Amniotic epithelial cell (primary cell): Measurements from ENCODE around the gene SLC27A1.
"Not testable (repeated sequence)": the region's sequence is repeated elsewhere in the genome, so short reads cannot be mapped to it uniquely, and the experiment has no call there.

ENCODE experiments used
- DNase-seq: peaks from one replicate; pipeline ENCODE4 v3.0.0-alpha.2; 2010; ENCODE audit warnings: low read depth

Gene SLC27A1

DNA sequence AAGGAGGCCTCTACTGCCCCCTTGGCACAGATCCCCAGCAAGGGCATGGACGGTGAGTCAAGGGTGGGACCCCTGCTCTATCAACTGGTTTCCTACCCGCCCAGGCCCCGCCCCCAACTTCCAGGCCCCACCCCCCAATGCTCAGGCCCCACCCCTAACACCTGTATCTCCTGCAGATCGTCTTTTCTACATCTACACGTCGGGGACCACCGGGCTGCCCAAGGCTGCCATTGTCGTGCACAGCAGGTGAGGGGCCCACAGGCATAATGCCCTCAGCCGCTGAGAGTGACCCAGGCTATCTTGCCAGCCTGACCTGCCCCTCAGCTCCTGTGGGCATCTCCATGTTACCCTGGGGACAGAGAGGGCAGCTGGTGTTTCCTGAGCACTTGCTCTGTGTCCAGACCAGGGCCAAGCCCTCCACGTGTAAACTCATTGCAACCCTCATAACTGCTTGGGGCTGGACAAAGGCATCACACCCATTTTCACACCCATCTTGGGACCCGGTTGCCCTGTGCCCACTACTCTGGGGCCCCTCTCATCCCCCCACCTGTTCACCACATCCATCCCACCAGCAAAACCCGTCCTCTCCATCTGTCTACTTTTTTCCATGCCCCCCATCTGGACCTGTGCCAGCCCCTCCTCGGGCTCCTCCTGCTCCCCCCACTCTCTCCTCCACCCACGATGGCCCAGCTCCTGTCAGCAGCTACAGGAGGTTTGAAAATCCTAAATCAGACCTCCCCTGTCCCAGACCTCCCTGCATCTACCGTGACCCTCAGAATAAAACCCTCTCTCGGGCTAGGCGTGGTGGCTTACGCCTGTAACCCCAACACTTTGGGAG is 17.2 kb downstream of the SLC27A1 start:
- DNase-seq: no peak

DNA sequence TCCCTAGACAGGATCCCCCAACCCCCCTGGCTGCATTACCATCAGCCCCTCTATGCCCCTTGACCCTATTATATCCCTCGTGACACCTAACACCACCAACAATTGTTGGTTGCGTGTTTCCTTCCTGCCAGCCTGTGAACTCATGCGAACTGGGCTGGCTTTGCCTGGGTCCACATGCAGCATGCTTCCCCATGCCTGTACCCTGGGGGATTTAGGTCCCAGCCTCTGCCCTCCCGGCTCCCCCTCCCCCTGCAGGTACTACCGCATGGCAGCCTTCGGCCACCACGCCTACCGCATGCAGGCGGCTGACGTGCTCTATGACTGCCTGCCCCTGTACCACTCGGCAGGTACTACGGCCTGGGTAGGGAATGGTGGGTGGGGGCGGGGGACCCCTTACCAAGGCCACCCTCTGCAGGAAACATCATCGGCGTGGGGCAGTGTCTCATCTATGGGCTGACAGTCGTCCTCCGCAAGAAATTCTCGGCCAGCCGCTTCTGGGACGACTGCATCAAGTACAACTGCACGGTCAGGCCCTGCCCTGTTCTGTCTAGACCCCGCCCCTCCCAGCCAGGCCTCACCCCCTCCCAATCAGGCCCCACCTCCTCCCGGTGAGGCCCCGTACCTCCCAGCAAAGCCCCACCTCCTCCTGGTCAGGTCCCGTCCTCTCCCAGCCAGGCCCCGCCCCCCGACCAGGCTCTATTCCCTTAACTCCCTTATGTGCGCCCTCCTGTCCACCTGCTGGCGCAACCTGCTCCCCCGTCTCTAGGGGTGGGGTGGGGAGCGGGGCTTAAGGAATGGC is 18.5 kb downstream of the SLC27A1 start:
- peak; percentile 33 for DNase-seq

DNA sequence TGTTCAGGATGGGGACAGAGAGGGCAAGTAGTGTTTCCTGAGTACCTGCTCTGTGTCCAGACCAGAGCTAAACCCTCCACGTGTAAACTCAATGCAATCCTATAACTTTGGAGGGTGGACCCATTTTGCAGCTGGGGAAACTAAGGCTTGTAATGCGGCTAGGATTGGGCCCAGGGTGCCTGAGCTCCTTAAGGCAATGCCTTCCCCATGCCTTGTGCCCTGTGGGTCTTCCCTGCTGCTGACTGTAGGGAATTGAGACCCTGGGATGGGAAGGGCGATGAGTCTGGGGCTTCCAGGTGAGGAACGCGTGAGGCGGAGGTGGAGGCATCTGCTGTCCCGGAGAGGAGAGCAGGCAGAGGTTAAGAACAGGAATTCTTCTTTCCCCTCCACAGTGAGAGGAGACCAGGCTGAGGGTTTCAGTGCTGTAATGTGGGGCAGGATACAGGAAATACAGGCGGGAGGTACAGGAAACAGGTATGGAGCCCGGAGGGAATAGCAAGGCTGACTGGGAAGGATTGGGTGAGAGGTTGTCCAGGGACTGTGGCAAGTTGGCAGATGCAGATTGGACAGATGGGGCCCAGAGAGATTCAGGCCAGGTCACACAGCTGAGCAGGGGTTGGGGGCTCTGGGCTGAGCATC is 19.2 kb downstream of the SLC27A1 start:
- no peak for DNase-seq

DNA sequence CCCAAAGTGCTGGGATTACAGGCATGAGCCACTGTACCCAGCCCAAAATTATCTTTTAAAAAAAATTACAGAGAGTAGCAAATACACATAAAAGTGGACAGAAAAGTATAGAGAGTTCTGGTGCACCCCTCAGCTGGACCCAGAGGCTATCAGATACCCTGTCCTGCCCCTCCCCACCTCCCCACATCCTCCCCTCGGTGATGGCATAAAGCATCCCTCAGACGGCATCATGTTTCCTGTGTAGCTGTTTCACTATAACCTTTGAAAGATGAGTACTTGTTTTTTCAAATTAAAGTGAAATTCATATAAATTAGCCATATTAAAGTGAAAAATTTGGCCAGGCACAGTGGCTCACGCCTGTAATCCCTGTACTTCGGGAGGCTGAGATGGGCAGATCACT is 20.1 kb downstream of the SLC27A1 start:
- DNase-seq: no peak

DNA sequence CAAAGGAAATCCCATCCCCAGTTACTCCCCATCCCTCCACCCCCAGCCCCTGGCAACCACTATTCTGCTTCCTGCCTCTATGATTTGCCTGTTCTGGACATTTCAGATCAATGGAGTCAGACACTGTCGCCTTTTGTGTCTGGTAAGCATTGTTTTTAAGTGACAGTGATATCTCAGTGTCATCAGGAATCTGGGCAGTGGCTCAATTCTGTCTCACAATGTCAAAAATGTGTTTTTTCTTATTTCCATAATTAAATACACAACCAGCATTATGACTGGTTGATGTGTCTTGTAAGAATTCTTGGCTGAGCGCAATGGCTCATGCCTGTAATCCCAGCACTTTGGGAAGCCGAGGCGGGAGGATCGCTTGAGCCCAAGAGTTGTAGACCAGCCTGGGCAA is 21.0 kb downstream of the SLC27A1 start:
- no peak for DNase-seq

DNA sequence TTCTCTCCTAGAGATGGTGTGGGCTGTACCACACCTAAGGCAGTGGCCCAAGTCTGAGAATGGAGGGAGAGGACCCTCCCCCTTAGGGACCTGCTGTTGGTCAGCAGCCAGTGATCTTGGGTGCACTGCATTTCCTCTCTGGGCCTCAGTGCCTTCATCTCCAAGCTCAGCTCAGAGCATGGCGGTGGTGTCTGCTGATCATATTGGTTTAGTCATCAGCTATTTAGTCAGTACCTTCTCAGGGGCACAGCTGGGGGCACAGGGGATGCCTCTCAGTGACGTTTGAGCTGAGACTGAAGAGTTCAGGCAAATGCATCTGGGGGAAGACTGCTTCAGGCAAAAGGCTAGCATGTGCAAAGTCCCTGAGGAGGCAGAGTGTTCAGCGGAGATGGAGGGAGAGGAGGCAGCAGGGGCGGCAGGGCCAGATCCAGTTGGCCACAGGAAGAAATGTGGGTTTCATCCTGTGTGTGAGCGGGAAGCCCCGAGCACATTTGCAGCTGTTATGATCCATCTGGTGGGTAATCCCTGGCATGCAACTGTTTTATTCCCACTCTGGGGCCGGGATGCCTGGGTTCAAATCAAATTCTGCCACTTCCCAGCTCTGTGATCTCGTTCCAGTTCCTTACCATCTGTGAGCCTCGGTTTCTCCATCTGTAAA is 25.4 kb downstream of the SLC27A1 start:
- DNase-seq: no peak

DNA sequence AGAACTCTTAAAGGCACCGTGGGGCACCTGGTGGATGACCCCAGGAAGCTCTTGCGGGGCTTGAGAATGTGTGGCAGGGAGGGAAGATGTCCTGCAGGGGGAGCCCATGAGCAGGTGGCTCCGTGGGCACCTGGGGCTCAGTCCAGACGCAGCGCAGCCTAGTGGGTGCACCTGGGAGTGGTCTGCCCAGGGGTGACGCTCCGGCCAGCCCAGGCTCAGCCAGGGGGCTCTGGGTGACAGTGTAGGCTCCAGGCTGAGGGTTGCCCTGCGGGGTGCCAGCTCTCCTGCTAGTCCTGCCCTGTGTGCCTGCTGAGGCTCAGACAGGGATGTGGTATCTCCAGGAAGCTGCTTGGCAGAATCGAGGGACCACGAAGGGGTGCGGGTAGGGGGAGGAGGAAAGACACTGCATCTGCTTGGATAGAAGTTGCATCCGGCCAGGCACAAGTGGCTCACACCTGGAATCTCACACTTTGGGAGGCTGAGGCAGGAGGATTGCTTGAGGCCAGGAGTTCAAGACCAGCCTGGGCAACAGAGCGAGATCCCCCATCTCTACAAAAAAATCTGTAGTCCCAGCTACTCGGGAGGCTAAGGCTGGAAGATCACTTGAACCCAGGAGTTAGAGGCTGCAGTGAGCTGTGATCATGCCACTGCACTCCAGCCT is 26.1 kb downstream of the SLC27A1 start:
- DNase-seq: peak; percentile 60

DNA sequence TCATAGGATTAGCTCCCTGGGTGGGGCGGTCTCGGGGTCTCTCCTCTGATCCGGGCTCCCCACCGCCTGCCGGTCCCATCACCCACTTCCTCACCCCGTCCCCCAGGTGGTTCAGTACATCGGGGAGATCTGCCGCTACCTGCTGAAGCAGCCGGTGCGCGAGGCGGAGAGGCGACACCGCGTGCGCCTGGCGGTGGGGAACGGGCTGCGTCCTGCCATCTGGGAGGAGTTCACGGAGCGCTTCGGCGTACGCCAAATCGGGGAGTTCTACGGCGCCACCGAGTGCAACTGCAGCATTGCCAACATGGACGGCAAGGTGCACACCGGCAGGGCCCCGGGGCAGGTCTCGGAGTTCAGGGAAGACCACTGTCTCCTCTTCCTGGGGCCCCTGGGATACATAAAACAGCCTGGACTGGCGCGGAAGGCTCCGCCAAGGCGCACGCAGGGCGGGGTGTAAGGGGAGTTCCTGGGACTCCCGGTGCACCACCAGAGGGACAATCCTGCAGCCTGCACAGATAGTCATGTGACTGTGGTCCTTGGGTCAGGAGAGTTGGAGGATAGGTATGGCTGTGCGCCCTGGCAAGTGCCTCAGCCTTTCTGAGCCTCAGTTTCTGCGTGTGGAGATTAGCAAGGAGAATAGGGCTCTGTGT is 26.9 kb downstream of the SLC27A1 start:
- no peak for DNase-seq

DNA sequence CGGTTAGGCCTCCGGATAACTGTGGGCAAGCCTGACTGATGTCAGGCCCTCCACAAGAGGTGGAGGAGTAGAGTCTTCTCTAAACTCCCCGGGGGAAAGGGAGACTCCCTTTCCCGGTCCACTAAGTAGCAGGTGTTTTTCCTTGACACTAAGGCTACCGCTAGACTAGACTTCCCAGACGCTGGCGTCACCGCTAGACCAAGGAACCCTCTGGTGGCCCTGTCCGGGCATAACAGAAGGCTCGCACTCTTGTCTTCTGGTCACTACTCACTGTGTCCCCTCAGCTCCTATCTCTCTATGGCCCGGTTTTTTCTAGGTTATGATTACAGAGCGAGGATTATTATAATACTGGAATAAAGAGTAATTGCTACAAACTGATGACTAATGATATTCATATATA is 28.7 kb downstream of the SLC27A1 start:
- not testable (repeated sequence) for DNase-seq

DNA sequence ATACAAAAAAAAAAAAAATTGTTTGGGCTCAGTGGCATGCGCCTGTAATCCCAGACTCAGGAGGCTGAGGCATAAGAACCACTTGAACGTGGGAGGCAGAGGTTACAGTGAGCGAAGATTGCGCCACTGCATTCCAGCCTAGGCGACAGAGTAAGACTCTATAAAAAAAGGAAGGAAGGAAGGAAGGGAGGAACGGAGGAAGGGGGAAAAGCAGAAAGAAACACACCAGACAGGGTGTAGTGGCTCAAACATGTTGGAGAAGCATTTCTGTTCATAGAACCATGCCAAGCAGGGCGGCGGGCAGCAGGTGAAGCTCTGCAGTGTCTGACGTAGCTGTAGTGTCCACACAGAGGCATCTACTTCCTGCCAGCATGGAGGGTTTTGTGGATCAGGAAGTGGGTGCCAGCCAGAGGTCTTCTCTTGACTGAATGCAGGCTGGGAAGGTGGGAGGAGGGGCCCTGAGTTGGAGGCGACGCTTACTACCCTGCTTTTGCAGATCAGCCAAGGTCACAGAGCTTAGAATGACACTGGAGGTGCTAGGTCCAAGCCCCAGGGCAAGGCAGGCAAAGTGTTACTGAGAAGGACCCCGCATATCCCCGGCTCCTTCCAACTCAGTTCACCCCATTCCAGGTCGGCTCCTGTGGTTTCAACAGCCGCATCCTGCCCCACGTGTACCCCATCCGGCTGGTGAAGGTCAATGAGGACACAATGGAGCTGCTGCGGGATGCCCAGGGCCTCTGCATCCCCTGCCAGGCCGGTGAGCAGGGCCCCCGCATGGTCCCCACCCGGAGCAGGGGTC is 29.5 kb downstream of the SLC27A1 start:
- peak; percentile 88 for DNase-seq

DNA sequence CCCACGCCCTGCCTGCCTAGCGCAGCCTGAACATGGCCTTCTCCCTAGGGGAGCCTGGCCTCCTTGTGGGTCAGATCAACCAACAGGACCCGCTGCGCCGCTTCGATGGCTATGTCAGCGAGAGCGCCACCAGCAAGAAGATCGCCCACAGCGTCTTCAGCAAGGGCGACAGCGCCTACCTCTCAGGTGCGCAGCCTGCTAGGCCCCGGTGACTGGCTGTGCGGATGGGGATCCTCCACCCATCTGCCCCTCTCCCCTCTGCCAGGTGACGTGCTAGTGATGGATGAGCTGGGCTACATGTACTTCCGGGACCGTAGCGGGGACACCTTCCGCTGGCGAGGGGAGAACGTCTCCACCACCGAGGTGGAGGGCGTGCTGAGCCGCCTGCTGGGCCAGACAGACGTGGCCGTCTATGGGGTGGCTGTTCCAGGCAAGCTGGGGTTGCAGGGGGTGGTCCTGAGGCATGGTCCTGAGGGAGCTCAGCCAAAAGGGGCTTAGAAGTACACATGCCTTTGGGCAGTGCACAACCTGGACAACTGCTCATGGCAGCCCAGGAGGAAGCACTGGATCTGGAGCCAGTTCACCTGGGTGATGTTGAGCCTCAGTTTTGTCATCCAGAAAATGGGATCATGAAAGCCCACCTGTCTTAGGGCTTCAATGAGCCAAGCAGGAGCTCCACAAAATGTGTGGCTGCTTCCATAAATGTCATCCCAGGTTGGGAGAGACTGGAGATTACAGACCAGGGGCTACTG is 30.3 kb downstream of the SLC27A1 start:
- DNase-seq: no peak

DNA sequence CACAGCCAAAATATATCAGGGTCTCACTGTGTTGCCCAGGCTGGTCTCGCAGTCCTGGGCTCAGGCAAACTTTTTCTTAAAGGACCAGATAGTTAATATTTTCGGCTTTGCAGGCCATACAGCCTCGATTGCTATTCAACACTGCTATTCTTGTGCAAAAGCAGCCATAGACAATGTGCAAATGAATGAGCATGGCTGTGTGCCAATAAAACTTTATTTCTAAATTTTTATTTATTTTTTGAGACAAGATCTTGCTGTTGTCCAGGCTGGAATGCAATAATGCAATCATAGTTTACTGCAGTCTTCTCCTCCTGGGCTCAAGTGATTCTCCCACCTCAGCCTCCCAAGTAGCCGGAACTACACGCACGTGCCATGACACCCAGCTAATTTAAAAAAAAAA is 32.9 kb downstream of the SLC27A1 start:
- no peak for DNase-seq

DNA sequence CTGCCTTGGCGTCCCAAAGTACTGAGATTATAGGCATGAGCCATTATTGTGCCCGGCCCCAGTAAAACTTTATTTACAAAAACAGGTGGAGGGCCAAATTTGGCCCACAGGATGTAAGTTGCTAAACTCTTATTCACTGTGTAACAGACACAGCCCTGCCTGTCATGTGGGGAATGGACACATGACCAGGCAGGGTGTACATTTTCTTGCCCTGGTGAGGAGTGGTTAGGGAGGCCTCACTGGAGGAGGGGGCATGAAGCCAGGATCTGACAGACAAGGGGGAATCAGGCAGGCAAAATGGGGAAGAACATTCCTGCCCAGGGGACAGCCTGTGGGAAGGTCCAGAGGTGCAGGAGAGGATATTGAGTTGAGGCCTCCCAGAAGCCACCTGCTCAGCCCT is 33.7 kb downstream of the SLC27A1 start:
- peak; percentile 28 for DNase-seq

DNA sequence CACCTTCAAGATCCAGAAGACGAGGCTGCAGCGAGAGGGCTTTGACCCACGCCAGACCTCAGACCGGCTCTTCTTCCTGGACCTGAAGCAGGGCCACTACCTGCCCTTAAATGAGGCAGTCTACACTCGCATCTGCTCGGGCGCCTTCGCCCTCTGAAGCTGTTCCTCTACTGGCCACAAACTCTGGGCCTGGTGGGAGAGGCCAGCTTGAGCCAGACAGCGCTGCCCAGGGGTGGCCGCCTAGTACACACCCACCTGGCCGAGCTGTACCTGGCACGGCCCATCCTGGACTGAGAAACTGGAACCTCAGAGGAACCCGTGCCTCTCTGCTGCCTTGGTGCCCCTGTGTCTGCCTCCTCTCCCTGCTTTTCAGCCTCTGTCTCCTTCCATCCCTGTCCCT is 34.1 kb downstream of the SLC27A1 start:
- no peak for DNase-seq

DNA sequence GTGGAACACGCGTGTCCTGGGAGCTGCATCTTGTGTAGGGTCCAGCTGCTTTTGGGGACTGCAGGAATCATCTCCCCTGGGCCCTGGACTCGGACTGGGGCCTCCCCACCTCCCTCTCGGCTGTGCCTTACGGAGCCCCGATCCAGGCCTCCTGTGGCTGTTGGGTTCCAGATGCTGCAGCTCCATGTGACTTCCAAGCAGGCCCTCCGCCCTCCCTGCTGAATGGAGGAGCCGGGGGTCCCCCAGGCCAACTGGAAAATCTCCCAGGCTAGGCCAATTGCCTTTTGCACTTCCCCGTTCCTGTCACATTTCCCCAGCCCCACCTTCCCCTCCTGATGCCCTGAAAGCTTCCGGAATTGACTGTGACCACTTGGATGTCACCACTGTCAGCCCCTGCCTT is 34.9 kb downstream of the SLC27A1 start:
- DNase-seq: no peak

DNA sequence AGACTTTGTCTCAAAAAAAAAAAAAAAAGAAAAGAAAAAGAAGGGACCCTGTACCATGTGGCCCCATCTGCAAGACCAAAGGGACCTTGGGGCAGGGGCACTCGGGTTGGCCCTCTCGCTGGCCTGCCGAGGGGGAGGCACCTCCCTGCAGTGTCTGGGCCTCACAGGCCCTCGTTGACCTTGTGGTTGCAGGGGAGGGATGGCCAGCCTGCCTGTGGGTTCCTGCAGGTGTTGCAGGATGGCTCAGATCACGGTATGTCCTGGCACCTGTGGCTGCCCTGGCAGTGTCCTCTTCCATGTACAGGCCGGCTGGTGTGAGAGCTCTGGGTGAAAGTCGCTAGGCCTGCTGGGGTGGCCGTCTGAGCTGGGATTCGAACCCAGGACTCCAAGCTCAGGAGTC is 36.4 kb downstream of the SLC27A1 start:
- no peak for DNase-seq

DNA sequence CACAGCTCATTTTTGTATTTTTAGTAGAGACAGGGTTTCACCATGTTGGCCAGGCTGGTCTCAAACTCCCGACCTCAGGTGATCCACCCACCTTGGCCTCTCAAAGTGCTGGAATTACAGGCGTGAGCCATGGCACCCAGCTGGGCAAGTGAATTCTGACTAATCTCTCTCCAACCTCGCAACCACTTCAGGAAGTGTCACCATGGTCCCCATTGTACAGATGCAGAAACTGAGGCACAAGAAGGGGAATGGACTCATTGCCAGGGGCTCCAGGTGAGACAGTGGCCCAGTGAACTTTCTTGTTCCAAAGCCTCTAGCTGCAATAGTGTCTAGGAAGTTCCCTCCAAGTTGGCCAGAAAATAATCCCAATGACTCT is 38.2 kb downstream of the SLC27A1 start:
- DNase-seq: not testable (repeated sequence)

DNA sequence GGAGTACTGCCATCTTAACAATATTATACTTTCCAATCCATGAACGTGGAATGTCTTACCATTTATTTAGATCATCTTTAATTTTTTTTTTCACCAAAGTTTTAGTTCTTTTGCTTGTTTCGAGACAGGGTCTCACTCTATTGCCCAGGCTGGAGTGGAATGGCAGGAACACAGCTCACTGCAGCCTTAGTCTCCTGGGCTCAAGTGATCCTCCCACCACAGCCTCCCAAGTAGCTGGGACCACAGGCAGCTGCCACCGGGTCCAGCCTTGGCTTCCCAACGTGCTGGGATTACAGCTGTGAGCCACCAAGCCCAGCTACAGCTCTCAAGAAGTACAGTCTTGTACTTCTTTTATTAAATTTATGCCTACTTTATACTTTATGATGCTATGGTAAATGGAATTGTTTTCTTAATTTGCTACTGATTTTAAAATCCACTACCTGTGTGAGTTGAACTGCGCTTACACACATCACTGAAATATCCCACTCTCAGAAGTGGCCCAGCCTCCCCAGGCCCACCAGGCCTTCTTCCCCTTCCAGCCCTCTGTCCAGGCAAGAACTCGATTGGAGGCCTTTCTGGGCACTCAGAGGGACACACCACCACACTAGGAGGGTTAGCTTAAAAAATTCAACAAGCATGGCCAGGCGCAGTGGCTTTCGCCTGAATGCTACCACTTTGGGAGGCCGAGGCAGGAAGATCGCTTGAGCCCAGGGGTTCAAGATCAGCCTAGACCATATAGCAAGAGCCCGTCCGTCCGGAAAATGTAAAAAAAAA is 40.1 kb downstream of the SLC27A1 start:
- DNase-seq: no peak
